Activated CD8-positive, alpha-beta memory T cell treated with anti-CD3 and anti-CD28 coated beads for 36 hours (primary cell): Measurements from ENCODE around the gene VIPR2. TPM values are rescaled to one million over a fixed set of nuclear protein-coding genes. Genes with fewer than 3 reads are reported as not detected.
"Not testable (repeated sequence)": the region's sequence is repeated elsewhere in the genome, so short reads cannot be mapped to it uniquely, and the experiment has no call there.

Experiments used
- CTCF ChIA-PET: fragments of 350-600 bp; sonication (Branson Sonifier 250); formaldehyde crosslinking; loops from one replicate; lab custom pipeline; 2021; ENCODE audit warnings: antibody characterized with exemption; lab: Charles Lee
- POLR2A ChIA-PET: fragments of 350-600 bp; sonication (Branson Sonifier 250); formaldehyde crosslinking; loops from one replicate; lab custom pipeline; 2021; ENCODE audit warnings: antibody characterized with exemption; lab: Charles Lee
- total RNA-seq, 2 experiments: library from RNA; stranded (reverse); gene quantifications; one replicate each; pipeline ENCODE4 v1.2.3, GENCODE V29; 2021

VIPR2 gene
- total RNA-seq, 2 experiments from 2014 or later = 0.08 to 0.19 TPM

- POLR2A ChIA-PET = no interaction called here
- CTCF ChIA-PET = no interaction called here
Measured at GRCh38 chr7:159125104-159125954, 19.3 kb downstream of the VIPR2 start.

GRCh38 chr7:159123793-159124192 lies 20.9 kb downstream of the VIPR2 start:
- POLR2A ChIA-PET, CTCF ChIA-PET: not testable (repeated sequence)

- CTCF ChIA-PET = not testable (repeated sequence)
Measured at GRCh38 chr7:159123294-159123693, 21.4 kb downstream of the VIPR2 start.

GRCh38 chr7:159122276-159122675 lies 22.4 kb downstream of the VIPR2 start:
- ChIA-PET CTCF (no interaction called here), POLR2A (no interaction called here)

More at GRCh38 chr7:159123294-159123693, 21.4 kb downstream of the VIPR2 start:
- POLR2A ChIA-PET = not testable (repeated sequence)

GRCh38 chr7:159121476-159121875 lies 23.2 kb downstream of the VIPR2 start:
- POLR2A ChIA-PET = no interaction called here
- CTCF ChIA-PET = no interaction called here

GRCh38 chr7:159121068-159121467 lies 23.6 kb downstream of the VIPR2 start:
- CTCF ChIA-PET = no interaction called here
- POLR2A ChIA-PET = no interaction called here

- ChIA-PET POLR2A (no interaction called here), CTCF (no interaction called here)
Measured at GRCh38 chr7:159120540-159120919, 24.1 kb downstream of the VIPR2 start.

- POLR2A ChIA-PET = no interaction called here
- CTCF ChIA-PET = no interaction called here
Measured at GRCh38 chr7:159119851-159120539, 24.7 kb downstream of the VIPR2 start.

- ChIA-PET POLR2A (no interaction called here), CTCF (no interaction called here)
Measured at GRCh38 chr7:159119026-159119741, 25.5 kb downstream of the VIPR2 start.

GRCh38 chr7:159118623-159119022 lies 26.0 kb downstream of the VIPR2 start:
- ChIA-PET CTCF (no interaction called here), POLR2A (no interaction called here)

- ChIA-PET POLR2A (no interaction called here), CTCF (no interaction called here)
Measured at GRCh38 chr7:159118197-159118595, 26.5 kb downstream of the VIPR2 start.

GRCh38 chr7:159117366-159118196 lies 27.1 kb downstream of the VIPR2 start:
- CTCF ChIA-PET = no interaction called here
- POLR2A ChIA-PET = no interaction called here

GRCh38 chr7:159116581-159117339 lies 27.9 kb downstream of the VIPR2 start:
- ChIA-PET CTCF (no interaction called here), POLR2A (no interaction called here)

- CTCF ChIA-PET = no interaction called here
- POLR2A ChIA-PET = no interaction called here
Measured at GRCh38 chr7:159115601-159116501, 28.8 kb downstream of the VIPR2 start.

GRCh38 chr7:159114981-159115380 lies 29.7 kb downstream of the VIPR2 start:
- POLR2A ChIA-PET = no interaction called here
- CTCF ChIA-PET = no interaction called here

GRCh38 chr7:159114096-159114495 lies 30.6 kb downstream of the VIPR2 start:
- ChIA-PET CTCF (no interaction called here), POLR2A (no interaction called here)

GRCh38 chr7:159113056-159113455 lies 31.6 kb downstream of the VIPR2 start:
- ChIA-PET POLR2A (no interaction called here), CTCF (no interaction called here)
